Measurements from ENCODE around the gene GRM1. TPM values are rescaled to one million over a fixed set of nuclear protein-coding genes. Genes with fewer than 3 reads are reported as not detected.

Gene GRM1
- total and polyA plus RNA-seq, 9 donors = 0.02 to 0.24 (median 0.10) TPM

DNA sequence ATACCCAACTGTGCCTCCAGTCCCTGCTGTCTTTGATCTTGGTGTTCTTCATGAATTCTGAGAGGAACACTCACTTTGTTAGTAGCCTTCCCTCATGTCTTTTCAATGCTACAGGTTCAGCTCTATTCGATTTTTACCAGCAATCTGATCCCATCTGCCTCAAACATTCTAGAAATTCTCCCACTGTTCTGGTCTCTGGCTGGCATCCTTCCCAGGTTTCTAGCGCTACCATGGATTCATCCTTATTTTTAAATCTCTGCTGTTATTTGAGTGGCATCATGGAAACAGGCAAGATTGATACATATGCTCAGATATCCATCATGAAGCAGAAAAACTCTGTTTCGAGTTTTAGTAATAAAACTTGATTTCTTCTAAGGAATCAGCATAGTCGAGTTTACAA is 94.8 kb downstream of the GRM1 start:
- TF ChIP-seq, protein P1, sequence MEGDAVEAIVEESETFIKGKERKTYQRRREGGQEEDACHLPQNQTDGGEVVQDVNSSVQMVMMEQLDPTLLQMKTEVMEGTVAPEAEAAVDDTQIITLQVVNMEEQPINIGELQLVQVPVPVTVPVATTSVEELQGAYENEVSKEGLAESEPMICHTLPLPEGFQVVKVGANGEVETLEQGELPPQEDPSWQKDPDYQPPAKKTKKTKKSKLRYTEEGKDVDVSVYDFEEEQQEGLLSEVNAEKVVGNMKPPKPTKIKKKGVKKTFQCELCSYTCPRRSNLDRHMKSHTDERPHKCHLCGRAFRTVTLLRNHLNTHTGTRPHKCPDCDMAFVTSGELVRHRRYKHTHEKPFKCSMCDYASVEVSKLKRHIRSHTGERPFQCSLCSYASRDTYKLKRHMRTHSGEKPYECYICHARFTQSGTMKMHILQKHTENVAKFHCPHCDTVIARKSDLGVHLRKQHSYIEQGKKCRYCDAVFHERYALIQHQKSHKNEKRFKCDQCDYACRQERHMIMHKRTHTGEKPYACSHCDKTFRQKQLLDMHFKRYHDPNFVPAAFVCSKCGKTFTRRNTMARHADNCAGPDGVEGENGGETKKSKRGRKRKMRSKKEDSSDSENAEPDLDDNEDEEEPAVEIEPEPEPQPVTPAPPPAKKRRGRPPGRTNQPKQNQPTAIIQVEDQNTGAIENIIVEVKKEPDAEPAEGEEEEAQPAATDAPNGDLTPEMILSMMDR (IDR thresholded peaks at IDR 0.05) = no peak
- TF ChIP-seq EP300 (IDR thresholded peaks at IDR 0.05) (no peak), POLR2A (IDR thresholded peaks at IDR 0.05) (no peak)
- no peaks in the 10 kb centered on the region for H3K27me3 ChIP-seq
- no peak overlapping the region for H3K4me3 ChIP-seq
- no peaks in the 10 kb centered on the region for H3K9me3 ChIP-seq
- WGBS, 3 donors = 79 to 85% (median 84%) methylated on average over 4 of the region's 4 CpGs
- no peak for DNase-seq
- intact Hi-C loops (cut with DNase I) = no loop called here
- no peaks in the 10 kb centered on the region for H3K4me1 ChIP-seq (ENCODE audit: insufficient read depth)
- H3K36me3 ChIP-seq = no peaks in the 10 kb centered on the region
- H3K27ac ChIP-seq = no peak overlapping the region

DNA sequence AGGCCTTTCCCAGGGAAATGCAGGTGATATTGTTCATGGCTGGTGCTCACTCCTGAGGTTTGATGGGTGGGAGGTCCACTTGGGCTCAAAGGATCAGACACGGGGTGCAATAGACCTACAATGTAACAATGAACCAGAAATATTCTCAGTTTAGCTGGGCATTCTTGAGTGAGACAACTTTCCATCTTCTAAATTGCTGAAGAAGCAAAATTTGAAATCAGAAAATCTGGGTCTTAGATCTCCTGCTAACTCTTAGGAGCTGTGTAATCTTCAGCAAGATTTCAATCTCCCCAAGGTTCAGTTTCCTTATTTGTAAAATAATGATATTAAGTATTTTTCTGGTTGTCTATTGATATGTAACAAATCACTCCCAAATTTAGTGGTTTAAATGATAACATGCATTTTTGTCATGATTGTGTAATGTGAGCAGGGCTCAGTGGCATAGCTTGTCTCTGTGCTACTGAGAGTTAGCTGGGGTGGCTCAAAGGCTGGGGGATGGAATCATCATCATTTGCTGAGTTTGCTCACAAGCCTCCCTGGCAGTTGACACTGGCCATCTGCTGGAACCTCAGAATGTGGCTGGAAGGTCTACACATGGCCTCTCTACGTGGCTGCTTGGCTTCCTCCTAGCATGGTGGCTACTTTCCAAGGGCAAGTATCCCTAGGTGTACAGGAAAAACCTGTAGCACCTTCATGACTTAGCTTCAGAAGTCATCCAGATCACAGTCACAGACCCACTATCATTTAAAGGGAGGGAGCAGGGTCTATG is 98.8 kb downstream of the GRM1 start:
- DNase-seq = no peak
- Histone ChIP-seq H3K4me1 (ENCODE audit: insufficient read depth) (no peaks in the 10 kb centered on the region), H3K4me3 (no peak overlapping the region), H3K36me3 (no peaks in the 10 kb centered on the region), H3K9me3 (no peaks in the 10 kb centered on the region), H3K27ac (no peak overlapping the region), H3K27me3 (no peaks in the 10 kb centered on the region)
- intact Hi-C loops (cut with DNase I) = no loop called here
- WGBS, 3 donors = 58 to 71% (median 63%) methylated on average over 2 of the region's 2 CpGs
- no peak for TF ChIP-seq POLR2A (IDR thresholded peaks at IDR 0.05)
- TF ChIP-seq EP300 (IDR thresholded peaks at IDR 0.05) = no peak
- TF ChIP-seq, protein P1 (IDR thresholded peaks at IDR 0.05) = no peak

DNA sequence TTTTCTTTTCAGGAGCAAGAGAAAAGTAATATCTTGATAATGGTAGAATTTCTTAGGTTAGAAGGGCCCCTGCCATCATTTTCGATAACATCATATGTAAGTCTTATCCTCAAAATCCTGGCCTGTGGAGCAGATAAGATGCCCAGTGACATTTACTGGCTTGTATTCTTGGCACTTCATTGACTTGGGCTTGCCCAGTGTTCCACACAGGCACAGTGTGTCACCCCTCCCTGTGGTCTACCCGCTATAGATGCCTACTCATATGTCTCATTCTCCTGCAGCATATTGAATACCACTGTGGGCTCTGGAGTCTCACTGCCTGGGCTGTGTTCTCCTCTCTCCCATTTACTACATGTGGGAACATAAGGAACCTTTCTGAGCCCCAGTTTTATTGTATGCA is 105.0 kb downstream of the GRM1 start:
- no peaks in the 10 kb centered on the region for H3K27me3 ChIP-seq
- TF ChIP-seq EP300 (IDR thresholded peaks at IDR 0.05) (no peak), POLR2A (IDR thresholded peaks at IDR 0.05) (no peak)
- TF ChIP-seq, protein P1 (IDR thresholded peaks at IDR 0.05) = no peak
- 82 to 93% (median 92%) methylated on average over 2 of the region's 2 CpGs for WGBS, 3 donors
- H3K36me3 ChIP-seq = no peaks in the 10 kb centered on the region
- H3K9me3 ChIP-seq = no peaks in the 10 kb centered on the region
- no peaks in the 10 kb centered on the region for H3K4me1 ChIP-seq (ENCODE audit: insufficient read depth)
- DNase-seq = no peak
- H3K27ac ChIP-seq = no peak overlapping the region
- H3K4me3 ChIP-seq = no peak overlapping the region
- intact Hi-C loops (cut with DNase I) = no loop called here

DNA sequence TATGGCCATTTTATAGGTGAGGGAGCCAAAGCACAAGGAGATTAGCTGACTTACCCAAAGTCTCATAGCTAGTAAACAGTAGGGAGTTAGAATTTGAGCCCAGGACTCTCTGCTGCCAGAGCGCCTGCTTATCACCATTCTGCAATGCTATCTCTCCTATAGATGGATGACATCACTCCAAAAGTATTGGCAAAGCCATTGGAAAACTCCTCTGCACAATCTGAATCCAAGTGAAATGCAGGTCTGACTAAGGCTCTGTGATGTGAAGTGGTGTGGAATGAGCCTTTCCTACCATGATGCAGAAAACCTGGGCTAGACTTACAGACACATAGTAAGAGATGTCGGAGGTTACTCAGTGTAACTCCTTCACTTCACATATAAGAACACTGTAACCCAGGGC is 106.3 kb downstream of the GRM1 start:
- H3K27ac ChIP-seq = no peak overlapping the region
- no peak for DNase-seq
- no peaks in the 10 kb centered on the region for H3K36me3 ChIP-seq
- WGBS, 3 donors = 79 to 89% (median 84%) methylated on average over 2 of the region's 2 CpGs
- TF ChIP-seq POLR2A (IDR thresholded peaks at IDR 0.05) = no peak
- TF ChIP-seq EP300 (IDR thresholded peaks at IDR 0.05) = no peak
- TF ChIP-seq, protein P1 (IDR thresholded peaks at IDR 0.05) = no peak
- intact Hi-C loops (cut with DNase I) = no loop called here
- no peak overlapping the region for H3K4me3 ChIP-seq
- no peaks in the 10 kb centered on the region for H3K27me3 ChIP-seq
- no peaks in the 10 kb centered on the region for H3K4me1 ChIP-seq (ENCODE audit: insufficient read depth)
- no peaks in the 10 kb centered on the region for H3K9me3 ChIP-seq

Data from ovary (tissue), 9 donors.